Kidney capillary endothelial cell (primary cell): Measurements from ENCODE around the gene NR2E1.

Experiments
- DNase-seq: peaks from one replicate; pipeline ENCODE4 v3.0.0-alpha.2; 2018; ENCODE audit warnings: low spot score

NR2E1 gene

GRCh38 chr6:108171291-108171917 is 5.6 kb downstream of the NR2E1 start:
- no peak for DNase-seq

- no peak for DNase-seq
Measured at GRCh38 chr6:108171918-108172516, 6.2 kb downstream of the NR2E1 start.

DNA sequence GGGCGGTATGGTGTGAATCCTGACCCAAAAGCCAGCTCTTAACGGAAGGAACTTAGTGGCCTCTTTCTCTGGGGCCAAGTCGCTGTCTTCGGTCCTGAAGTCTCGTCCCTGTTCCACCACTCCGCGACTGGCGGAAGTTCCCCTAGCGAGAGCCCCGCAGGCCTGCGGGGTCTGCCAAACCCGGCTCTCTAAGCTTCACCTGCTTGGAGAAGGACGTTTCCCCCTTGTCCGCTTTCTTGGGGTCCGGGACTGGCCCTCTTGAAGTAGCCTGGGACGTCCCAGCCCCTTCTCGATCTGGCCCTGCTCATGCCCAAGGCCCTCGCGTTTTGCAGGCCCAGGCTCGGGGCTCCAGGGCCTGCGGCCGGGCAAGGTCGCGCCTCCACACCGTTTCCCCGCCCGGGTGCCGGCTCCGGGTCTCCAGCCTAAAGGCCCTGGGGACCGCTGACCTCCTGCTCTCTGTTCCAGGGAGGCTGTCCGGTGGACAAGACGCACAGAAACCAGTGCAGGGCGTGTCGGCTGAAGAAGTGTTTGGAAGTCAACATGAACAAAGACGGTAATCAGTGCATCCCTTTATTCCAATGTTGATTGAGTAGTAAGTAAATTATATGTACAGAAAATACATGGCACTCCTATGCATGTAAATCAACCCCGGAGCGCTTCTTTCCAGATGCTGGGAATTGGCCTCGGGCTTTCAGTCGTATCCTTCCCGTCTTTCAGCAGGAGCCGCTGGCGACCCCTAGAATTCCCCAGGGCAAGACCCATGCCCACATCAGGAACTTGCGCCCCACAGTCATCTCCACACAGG is 8.8 kb downstream of the NR2E1 start:
- no peak for DNase-seq

GRCh38 chr6:108175176-108175591 is 9.4 kb downstream of the NR2E1 start:
- no peak for DNase-seq

DNA sequence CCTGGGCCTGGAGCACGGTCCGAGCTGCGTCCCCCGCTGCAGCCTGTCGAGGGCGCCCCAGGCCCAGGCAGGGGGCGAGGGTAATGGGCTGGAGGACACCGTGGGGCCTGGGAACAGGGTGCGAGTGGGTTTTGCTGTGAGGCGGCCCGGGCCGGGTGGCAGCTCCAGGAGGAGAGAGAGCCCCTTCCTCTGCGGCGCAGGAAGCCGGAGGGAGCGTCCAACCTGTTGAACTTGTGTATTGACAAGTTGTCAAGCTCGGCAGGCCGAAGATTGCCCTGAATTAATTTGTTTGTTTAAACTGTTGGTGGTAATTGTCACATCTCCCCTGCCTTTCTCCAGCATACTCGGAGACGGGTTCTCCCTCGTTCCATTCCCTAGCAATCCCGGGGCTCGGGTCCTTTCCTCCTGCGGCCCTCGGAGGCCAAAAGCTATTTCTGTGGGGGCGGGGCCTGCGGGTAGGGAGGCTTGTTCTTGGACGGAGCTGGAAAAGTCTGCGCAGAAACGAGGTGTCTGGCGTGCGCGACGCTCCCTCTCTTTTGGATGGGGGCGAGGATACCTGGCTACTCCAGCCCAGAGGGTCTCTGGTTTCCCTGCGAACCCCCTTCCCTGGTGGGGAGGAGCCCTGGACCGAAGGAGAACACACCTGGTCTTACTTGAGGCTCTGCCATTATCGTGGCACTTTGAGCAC is 9.9 kb downstream of the NR2E1 start:
- no peak for DNase-seq

DNA sequence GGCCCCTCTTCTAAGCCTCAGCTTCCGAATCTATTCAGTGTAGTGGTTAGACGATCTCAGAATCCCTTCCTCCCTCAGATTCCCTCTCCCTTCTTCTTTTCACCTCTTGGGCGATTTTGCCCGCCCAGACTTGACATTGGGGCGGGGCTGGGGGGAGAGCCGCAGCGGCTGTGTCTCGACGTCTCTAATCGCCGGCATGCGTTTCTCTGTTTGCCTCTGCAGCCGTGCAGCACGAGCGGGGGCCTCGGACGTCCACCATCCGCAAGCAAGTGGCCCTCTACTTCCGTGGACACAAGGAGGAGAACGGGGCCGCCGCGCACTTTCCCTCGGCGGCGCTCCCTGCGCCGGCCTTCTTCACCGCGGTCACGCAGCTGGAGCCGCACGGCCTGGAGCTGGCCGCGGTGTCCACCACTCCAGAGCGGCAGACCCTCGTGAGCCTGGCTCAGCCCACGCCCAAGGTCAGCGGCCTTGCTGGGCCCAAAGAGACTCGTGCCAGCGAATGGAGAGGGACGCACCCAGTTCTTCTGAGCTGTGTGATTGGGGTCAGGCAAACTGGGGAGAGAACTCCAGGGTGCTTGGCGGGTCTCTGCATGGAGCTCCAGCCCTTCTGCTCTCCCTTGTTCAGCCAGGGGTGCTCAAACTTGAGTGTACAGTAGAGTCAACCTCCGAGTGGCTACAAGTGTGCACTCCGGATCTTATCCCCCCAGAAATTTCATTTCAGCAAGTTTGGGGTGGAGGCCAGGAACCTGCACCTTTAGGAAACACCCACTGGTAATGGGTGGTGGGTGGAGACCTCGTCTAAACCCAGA is 10.7 kb downstream of the NR2E1 start:
- no peak for DNase-seq

DNA sequence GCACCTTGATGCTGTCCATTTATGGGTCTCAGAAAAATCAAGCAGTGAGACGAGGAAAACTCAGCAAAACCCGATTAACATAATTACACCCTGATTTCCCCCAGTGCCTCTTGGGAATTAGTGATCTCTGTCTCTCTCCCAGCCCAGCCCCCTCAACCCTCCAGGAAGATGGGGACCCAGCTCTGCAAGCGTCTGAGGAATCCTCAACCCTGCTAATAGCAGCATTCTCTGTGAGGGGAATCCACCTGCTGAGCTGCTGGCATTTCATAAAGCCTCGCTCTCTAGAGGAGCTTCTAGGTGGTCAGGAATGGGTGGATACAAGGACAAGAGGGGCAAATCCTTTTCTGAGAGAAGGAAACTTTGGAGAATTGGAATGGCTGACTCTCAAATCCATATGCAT is 13.9 kb downstream of the NR2E1 start:
- DNase-seq, result no peak

DNA sequence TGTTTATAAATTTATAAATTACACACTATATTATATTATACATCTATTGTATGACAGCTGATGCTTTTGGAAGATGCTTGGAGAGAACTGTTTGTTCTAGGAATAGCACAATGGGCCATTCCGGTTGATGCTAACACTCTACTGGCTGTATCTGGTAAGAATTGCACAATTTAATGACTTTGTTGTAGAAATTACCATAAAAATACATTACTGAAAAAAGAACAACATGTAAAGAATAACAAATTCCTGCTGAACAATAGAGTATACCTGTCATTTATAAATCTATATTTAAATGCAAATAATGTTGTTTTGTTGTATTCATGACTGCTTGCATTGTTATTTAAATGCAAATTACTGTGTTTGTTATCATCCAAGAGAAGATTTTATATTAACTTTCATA is 14.4 kb downstream of the NR2E1 start:
- no peak for DNase-seq

GRCh38 chr6:108180776-108181175 is 15.0 kb downstream of the NR2E1 start:
- no peak for DNase-seq

DNA sequence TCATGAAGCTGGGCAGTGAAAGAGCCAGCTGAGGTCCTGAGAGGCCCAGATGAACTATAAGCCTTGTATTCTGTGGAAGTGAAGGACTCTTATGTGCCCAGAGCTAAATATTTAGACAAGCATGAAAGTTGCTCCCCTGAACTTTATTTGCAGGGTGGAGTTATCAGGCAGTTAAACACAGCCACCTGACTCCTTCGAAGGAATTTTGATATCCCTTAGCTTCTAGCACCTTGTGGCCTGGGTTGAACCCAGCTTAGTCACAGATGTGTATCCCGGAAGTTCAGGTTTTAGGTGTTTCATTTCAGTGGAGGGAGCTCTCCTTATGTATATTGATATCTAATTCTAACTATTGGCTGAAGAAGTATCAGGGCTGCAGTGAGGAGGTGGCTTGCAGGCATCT is 20.4 kb downstream of the NR2E1 start:
- DNase-seq, result no peak

GRCh38 chr6:108187519-108187918 is 21.7 kb downstream of the NR2E1 start:
- no peak for DNase-seq

GRCh38 chr6:108193131-108193530 is 27.3 kb downstream of the NR2E1 start:
- DNase-seq, result no peak

DNA sequence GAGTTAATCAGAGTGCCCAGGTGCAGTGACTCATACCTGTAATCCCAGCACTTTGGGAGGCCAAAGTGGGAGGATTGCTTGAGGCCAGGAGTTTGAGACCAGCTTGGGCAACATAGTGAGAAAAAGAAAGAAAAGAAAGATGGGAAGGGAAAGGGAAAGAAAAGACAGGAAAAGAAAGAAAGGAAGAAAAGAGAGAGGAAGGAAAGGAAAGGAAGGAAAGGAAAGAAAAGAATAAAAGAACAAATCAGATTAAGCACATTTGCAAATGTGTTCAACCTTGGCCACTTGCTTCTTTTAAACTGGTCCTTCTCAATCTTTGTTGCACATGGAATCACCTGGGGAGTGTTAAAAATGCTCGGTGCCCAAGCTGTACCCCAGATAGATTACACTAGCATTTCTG is 28.0 kb downstream of the NR2E1 start:
- no peak for DNase-seq

GRCh38 chr6:108194503-108194902 is 28.7 kb downstream of the NR2E1 start:
- DNase-seq, result no peak

GRCh38 chr6:108195209-108195608 is 29.4 kb downstream of the NR2E1 start:
- DNase-seq, result no peak

DNA sequence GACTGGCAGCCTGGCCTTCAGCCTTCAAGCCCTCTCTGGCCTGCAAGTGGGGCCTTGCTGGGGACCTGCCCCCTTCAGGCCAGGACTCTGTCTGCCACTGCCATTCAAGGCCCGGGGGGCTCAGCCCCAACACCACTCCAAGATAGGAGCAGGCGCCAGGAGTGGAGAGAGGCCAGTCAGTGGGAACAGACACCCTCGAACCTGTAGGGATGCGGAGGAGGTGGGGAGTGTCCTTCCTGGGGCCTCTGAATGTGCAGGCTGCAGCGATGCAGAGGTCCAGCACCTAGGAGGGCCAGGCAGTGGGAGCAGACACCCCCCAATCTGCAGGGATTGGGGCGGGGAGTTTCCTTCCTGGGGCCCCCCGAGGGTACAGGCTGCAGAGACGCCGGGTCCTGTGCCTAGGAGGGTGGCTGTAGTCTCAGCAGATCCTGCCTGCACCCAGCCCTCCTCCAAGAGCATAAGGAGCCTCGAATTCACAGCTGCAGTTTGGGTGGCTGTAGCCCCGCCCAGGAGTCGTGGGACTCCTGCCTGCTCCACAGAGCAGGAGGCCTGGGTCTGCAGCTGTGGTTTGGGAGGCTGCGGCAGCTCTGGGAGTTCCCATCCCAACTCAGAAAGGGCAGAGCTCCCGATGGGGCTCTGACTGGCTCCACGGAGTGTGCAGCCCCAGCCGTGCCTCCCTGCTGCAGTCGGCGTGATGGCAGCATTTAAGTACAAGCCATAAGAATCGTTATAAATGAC is 33.1 kb downstream of the NR2E1 start:
- DNase-seq, result no peak

DNA sequence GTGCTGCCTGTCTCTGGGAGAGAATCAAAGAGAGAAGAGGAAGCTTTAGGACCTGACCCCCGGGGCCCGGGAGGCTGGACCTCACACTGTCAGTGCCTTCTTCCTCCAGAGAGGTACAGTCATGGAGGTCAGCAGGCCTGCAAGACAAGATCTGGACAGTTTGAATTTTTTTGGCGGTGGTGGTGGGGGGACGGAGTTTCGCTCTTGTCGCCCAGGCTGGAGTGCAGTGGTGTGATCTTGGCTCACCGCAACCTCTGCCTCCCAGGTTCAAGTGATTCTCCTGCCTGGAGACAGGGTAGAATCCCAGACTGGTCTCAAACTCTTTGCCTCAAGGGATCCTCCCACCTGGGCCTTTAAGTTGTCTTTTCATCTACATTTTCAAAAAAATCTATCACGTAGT is 34.4 kb downstream of the NR2E1 start:
- DNase-seq, result no peak

- no peak for DNase-seq
Measured at GRCh38 chr6:108200631-108201030, 34.8 kb downstream of the NR2E1 start.

DNA sequence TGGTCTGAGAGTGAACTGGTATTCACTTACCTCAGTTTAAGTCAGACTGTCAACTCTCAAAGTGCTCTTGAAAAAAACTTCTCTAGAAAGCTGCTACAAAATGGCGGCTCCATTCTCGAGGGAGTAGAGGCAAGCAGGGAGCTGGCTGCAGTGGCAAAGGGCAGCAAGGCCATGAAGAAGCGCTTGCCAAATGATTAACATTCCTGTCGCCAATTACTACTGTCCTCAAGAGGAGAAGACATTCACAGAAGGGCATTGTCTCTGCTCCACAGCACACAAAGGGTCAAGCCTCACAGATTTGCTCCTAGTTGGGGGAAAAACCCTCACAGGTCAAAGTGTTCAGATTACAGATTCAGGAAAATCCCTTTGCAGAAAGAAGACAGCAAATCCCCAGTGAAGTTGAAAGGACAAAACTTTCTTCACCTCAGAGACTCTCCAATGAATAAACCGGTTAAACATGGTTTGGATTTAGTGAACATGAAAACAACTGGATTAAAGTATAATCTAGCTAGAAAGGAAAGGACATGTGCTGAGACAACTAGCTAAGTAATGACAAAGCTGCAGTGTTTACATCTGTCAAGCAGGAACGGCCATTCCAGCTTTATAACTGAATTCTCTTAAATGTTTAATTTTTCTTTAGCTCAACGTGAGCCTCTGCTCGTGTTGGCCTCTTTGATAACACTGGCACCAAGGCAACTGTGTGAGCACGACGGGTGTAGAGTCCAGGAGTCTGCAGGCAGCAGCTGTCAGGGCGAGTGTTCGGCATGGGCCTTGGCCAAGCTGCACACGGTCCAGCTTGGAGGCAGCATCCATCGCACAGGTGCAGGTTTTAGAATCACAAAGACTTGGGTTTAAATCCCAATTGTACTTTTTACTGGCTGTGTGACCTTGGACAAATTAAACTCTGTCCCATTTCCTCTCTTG is 37.6 kb downstream of the NR2E1 start:
- no peak for DNase-seq

GRCh38 chr6:108207013-108207412 is 41.2 kb downstream of the NR2E1 start:
- DNase-seq, result no peak
